HG02870 (cell line): ENCODE results near the gene ALAD.

Experiments used
- ATAC-seq: cut with Tn5 transposase; IDR thresholded peaks from one replicate; pipeline ENCODE4 v1.9.1; 2021; ENCODE audit warnings: mild to moderate bottlenecking, moderate library complexity; ENCODE audit not compliant: unreplicated experiment

The ALAD gene

GRCh38 chr9:113350107-113350661, 50.9 kb downstream of the ALAD start:
- no peak for ATAC-seq

- ATAC-seq = no peak
Observed at GRCh38 chr9:113349445-113350094, 51.5 kb downstream of the ALAD start, which contains the start of gene BSPRY. Gene BSPRY (plus strand): TSS chr9:113349541. CDS start chr9:113349580, 39 bp downstream.

GRCh38 chr9:113349066-113349444, 52.0 kb downstream of the ALAD start:
- no peak for ATAC-seq

DNA sequence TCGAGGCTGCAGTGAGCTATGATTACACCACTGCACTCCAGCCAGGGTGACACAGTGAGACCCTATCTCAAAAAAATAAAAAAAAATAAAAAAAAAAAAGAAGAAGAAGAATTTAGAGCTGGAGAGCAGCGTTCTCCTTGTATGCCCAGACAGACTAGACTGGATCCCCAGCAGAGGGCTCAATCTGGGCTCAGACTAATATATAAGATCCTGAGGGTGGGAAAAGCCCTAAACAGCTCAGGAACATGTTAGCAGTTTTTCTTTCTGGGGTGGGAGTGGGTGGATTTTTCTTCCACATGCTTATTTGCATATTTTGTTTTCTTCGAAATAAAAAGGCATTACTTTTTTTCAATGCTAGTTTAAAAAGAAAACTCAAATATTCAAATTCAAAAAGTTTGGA, 52.6 kb downstream of the ALAD start:
- no peak for ATAC-seq

DNA sequence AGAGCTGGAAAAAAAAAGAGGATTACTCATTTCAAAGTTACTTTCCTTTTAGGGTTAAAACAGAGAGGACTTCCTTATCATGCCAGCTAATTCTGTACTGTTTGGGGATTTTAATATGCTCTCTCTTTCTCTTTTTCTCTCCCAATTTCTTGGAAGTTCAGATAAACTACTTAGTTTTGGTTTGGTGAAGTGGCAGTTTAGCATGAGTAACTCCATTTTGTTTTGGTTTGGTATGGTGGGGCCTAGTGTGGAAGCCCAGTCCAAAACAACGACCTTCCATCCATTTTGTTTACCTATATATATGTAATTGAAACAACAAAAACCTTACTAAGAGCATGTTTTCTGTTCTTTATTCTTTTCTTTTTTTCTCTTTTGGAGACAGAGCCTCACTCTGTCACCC, 55.4 kb downstream of the ALAD start:
- ATAC-seq = no peak

- ATAC-seq = no peak
Observed at GRCh38 chr9:113345190-113345589, 55.9 kb downstream of the ALAD start.

DNA sequence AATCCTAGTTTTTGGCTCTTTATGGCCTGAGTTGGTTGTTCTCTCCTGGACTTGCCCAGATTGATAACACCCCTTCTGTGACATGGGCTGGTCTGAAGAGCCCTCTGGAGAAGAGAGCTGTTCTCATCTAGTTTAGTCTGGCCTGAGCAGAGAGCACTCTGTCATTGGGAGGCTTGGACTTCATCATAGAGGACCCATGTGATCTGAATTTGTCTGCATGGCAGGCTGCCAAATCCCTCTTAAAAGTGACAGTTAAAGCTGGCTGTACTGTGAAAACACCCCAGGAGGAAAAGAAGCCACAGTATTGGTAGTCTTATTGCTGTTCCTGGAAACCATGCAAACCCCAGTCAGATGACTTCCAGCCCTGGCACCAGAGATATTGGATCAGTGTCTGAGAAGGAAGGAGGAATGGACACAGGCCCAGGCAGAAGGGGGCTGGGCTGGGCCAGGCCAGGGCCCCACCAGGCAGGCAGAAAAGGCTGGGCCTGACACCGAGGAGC, 57.3 kb downstream of the ALAD start:
- no peak for ATAC-seq

- no peak for ATAC-seq
Observed at GRCh38 chr9:113341712-113342410, 59.2 kb downstream of the ALAD start.

- ATAC-seq = peak; percentile 97
Observed at GRCh38 chr9:113340011-113340699, 60.9 kb downstream of the ALAD start, which contains the start of gene WDR31. Gene WDR31 (minus strand): TSS chr9:113340275. CDS start chr9:113332022, 8,253 bp downstream.

DNA sequence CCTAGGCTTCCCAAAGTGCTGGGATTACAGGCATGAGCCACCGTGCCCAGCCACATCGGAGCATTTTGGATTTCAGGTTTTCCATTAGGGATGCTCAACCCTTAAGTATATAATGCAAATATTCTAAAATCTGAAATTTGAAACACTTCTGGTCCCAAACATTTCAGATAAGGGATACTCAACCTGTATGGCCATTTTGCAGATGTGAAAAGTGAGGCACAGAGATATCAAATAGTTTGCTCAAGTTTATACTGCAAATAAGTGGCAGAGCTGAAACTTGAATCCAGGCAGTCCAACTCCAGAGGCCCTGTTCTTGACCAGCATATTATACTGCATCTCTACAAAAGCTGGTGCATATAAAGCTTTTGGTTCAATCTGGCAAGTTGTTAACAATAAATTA, 63.4 kb downstream of the ALAD start:
- ATAC-seq = no peak
